Dendritic cell treated with granulocyte-macrophage colony-stimulating factor and Interleukin-4, amounts not matched to agents 40 ng/mL and 50 ng/mL, for 4 days (primary cell): ENCODE results near the gene ADCK2.
"Not testable (repeated sequence)": the region's sequence is repeated elsewhere in the genome, so short reads cannot be mapped to it uniquely, and the experiment has no call there.

Experiments used
- H3K27ac Mint-ChIP-seq: one replicate; pipeline ENCODE4 v1.8.0; 2022; ENCODE audit warnings: mild to moderate bottlenecking, mixed read lengths
- H3K27me3 Mint-ChIP-seq: one replicate; pipeline ENCODE4 v1.8.0; 2022; ENCODE audit warnings: mild to moderate bottlenecking, mixed read lengths
- H3K36me3 Mint-ChIP-seq: one replicate; pipeline ENCODE4 v1.8.0; 2022; ENCODE audit warnings: low read depth, mixed read lengths
- H3K4me1 Mint-ChIP-seq: one replicate; pipeline ENCODE4 v1.8.0; 2022; ENCODE audit warnings: low read depth, mixed read lengths
- H3K4me3 Mint-ChIP-seq: one replicate; pipeline ENCODE4 v1.8.0; 2022; ENCODE audit warnings: mild to moderate bottlenecking, moderate library complexity, mixed read lengths
- H3K9me3 Mint-ChIP-seq: one replicate; pipeline ENCODE4 v1.8.0; 2022; ENCODE audit warnings: mixed read lengths
- intact Hi-C: fragments of 100-400 bp; cut with micrococcal nuclease; formaldehyde crosslinking; loops from one replicate; pipeline ENCODE4 v1.15.0; 2022

Gene ADCK2

GRCh38 chr7:140685407-140686087 is 12.8 kb downstream of the ADCK2 start:
- H3K4me3 Mint-ChIP-seq = no peak overlapping the region
- no peaks in the 10 kb centered on the region for H3K27me3 Mint-ChIP-seq
- intact Hi-C loops = no loop called here
- H3K4me1 Mint-ChIP-seq = no peaks in the 10 kb centered on the region
- no peaks in the 10 kb centered on the region for H3K9me3 Mint-ChIP-seq
- H3K36me3 Mint-ChIP-seq = peaks cover 98% of the 10 kb centered on the region
- H3K27ac Mint-ChIP-seq = no peak overlapping the region

GRCh38 chr7:140686921-140687320 is 14.2 kb downstream of the ADCK2 start:
- no peak overlapping the region for H3K27ac Mint-ChIP-seq
- H3K9me3 Mint-ChIP-seq = no peaks in the 10 kb centered on the region
- no peaks in the 10 kb centered on the region for H3K27me3 Mint-ChIP-seq
- intact Hi-C loops = no loop called here
- no peak overlapping the region for H3K4me3 Mint-ChIP-seq
- no peaks in the 10 kb centered on the region for H3K4me1 Mint-ChIP-seq
- peaks cover 98% of the 10 kb centered on the region for H3K36me3 Mint-ChIP-seq

- intact Hi-C loops = no loop called here
- Mint-ChIP-seq H3K4me1 (no peaks in the 10 kb centered on the region), H3K9me3 (no peaks in the 10 kb centered on the region), H3K27ac (no peak overlapping the region), H3K27me3 (no peaks in the 10 kb centered on the region), H3K4me3 (no peak overlapping the region), H3K36me3 (peaks cover 95% of the 10 kb centered on the region)
Observed at GRCh38 chr7:140688341-140688740, 15.6 kb downstream of the ADCK2 start.

DNA sequence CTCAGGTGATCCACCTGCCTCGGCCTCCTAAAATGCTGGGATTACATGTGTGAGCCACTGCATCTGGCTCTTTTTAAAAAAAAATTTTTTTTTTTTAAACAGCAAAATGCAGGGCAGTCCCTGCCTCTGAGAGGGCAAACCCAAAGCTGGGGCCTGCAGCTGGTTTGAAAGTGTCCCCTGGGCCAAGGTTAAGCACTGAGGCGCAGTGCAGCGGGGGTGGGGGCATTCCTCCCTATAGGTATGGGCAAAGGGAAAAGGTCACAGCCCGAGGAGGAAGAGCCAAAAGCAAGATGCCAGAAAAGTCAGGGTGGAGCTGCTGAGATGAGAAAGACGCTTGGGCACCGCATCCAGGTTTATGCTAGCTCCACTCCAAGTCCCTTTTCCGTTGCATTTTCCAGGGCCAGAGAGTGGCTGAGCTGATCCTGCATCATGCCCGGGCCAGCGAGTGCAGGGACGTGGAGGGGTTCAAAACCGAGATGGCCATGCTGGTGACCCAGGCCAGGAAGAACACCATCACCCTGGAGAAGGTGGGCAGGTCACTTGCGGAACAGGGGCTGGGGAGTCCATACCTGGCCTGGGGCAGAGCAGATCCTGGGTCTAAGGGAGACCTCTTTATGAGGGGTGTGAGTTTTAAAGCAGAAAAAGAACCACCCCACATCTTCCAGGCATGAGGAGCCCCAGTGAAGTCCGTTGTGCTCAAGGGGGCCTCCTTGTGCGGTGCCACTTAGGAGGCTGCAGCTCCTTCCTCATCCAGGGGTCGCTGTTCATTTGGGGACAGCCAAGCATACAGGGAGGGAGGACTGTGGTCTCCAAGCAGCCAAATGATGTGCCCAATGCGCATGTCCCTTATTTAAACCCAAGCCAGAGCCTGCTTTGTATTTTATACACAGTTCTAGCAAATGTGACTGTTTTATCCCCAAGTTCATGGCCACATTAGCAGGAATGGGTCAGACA is 16.7 kb downstream of the ADCK2 start:
- no peaks in the 10 kb centered on the region for H3K27me3 Mint-ChIP-seq
- no peaks in the 10 kb centered on the region for H3K9me3 Mint-ChIP-seq
- intact Hi-C loops = loop anchor here (10.0 kb wide), 1 partner anchor 325 kb away; the partner anchor contains the start of gene MRPS33
- H3K27ac Mint-ChIP-seq = no peak overlapping the region
- H3K36me3 Mint-ChIP-seq = peaks cover 89% of the 10 kb centered on the region
- H3K4me1 Mint-ChIP-seq = no peaks in the 10 kb centered on the region
- H3K4me3 Mint-ChIP-seq = no peak overlapping the region

GRCh38 chr7:140691376-140692045 is 18.8 kb downstream of the ADCK2 start:
- H3K27ac Mint-ChIP-seq = no peak overlapping the region
- no peaks in the 10 kb centered on the region for H3K9me3 Mint-ChIP-seq
- H3K36me3 Mint-ChIP-seq = peaks cover 74% of the 10 kb centered on the region
- H3K4me1 Mint-ChIP-seq = peaks cover 9% of the 10 kb centered on the region
- H3K4me3 Mint-ChIP-seq = no peak overlapping the region
- no peaks in the 10 kb centered on the region for H3K27me3 Mint-ChIP-seq
- intact Hi-C loops = loop anchor here (10.0 kb wide), 1 partner anchor 323 kb away; the partner anchor contains the start of gene MRPS33

DNA sequence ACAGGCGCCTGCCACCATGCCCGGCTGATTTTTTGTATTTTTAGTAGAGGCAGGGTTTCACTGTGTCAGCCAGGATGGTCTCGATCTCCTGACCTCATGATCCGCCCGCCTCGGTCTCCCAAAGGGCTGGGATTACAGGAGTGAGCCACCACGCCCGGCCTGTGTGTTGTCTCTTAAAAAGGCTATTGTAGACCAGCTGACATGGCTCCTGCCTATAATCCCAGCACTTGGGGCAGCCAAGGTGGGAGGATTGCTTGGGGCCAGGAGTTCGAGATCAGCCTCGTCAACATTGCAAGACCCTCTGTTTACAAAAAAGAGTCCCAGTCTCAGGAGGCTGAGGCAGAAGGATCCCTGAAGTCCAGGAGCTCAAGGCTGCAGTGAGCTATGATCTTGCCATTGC is 21.1 kb downstream of the ADCK2 start:
- intact Hi-C loops = loop anchor here (10.0 kb wide), 1 partner anchor 321 kb away; the partner anchor contains the start of gene MRPS33
- not testable (repeated sequence) for H3K27ac Mint-ChIP-seq, H3K9me3 Mint-ChIP-seq, H3K4me3 Mint-ChIP-seq, H3K27me3 Mint-ChIP-seq
- Mint-ChIP-seq H3K4me1 (peaks cover 25% of the 10 kb centered on the region), H3K36me3 (peaks cover 68% of the 10 kb centered on the region)

- Mint-ChIP-seq H3K4me1 (peaks cover 32% of the 10 kb centered on the region), H3K27ac (no peak overlapping the region), H3K4me3 (no peak overlapping the region), H3K36me3 (peaks cover 61% of the 10 kb centered on the region), H3K27me3 (no peaks in the 10 kb centered on the region), H3K9me3 (no peaks in the 10 kb centered on the region)
- intact Hi-C loops = loop anchor here (10.0 kb wide), 1 partner anchor 320 kb away; the partner anchor contains the start of gene MRPS33
Observed at GRCh38 chr7:140694592-140694991, 21.8 kb downstream of the ADCK2 start.

DNA sequence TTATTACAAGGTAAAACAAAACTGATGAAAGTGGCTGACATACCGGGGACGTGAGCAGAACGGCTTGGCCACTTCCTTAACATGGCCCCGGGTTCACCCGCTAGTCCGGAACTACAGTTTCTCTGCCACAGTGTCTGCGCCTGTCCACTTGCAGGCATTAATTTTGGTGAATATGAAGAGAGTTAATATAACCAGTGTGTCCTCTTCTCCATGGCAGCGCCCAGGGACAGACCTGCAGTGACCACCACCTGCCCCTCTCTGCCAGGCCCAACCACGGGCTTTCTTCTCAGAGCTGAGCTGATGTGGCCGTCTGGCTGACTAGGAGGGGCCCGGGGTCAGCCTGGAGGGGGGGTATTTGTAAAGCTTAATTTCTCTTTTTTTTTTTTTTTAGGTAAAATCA is 22.6 kb downstream of the ADCK2 start:
- Mint-ChIP-seq H3K27ac (peak overlapping the region; percentile 98), H3K4me1 (peaks cover 35% of the 10 kb centered on the region), H3K9me3 (no peaks in the 10 kb centered on the region), H3K4me3 (no peak overlapping the region), H3K27me3 (no peaks in the 10 kb centered on the region), H3K36me3 (peaks cover 53% of the 10 kb centered on the region)
- intact Hi-C loops = loop anchor here (10.0 kb wide), 1 partner anchor 319 kb away; the partner anchor contains the start of gene MRPS33

DNA sequence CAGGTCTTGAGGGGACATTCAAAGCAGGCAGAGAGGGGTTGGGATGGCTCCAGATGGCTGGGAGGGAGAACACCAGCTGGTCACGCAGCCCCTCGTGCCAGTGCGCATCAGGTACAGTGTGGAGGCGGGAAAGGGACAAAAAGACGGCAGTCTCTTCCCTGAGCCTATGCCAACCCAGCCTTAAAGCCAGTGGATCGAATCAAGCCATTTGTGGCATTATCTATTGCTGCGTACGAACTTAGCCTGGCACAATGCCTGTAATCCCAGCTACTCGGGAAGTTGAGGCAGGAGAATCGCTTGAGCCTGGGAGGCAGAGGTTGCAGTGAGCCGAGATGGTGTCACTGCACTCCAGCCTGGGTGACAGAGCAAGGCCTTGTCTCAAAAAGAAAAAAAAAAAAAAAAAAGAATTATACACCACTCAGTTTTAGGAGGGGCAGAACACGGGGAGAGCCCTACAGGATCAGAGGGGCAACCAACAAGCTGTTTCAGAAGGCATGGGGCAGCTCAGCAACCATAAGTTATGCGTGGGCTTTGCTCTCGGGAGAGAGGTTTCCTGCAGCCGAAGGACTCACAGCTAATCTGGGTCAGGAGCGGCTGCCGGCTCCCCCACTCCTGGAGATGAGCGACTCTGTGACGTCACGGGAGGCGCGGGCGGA is 23.4 kb downstream of the ADCK2 start:
- H3K27me3 Mint-ChIP-seq = no peaks in the 10 kb centered on the region
- H3K27ac Mint-ChIP-seq = peak overlapping the region; percentile 98
- H3K36me3 Mint-ChIP-seq = peaks cover 45% of the 10 kb centered on the region
- H3K4me3 Mint-ChIP-seq = peak overlapping the region; percentile 94
- peaks cover 35% of the 10 kb centered on the region for H3K4me1 Mint-ChIP-seq
- intact Hi-C loops = loop anchor here (2.0 to 10.0 kb wide), 3 partner anchors 19 to 319 kb away; partner anchors contain the start of genes BRAF and MRPS33
- no peaks in the 10 kb centered on the region for H3K9me3 Mint-ChIP-seq

GRCh38 chr7:140696680-140697446 is 24.1 kb downstream of the ADCK2 start, which contains the start of gene NDUFB2:
Gene NDUFB2 (plus strand): TSS chr7:140696708. CDS start chr7:140696745, 37 bp downstream.
- Mint-ChIP-seq H3K4me3 (peak within 1 kb of the TSS; percentile 94), H3K9me3 (no peaks in the 10 kb centered on the region), H3K4me1 (peaks cover 35% of the 10 kb centered on the region), H3K27me3 (no peaks in the 10 kb centered on the region), H3K36me3 (peaks cover 38% of the 10 kb centered on the region), H3K27ac (peak within 1 kb of the TSS; percentile 98)
- intact Hi-C loops = loop anchor here (2.0 to 10.0 kb wide), 3 partner anchors 20 to 318 kb away; partner anchors contain the start of genes BRAF and MRPS33

GRCh38 chr7:140697447-140698143 is 24.9 kb downstream of the ADCK2 start:
- H3K27ac Mint-ChIP-seq = peak overlapping the region; percentile 98
- peak overlapping the region; percentile 94 for H3K4me3 Mint-ChIP-seq

DNA sequence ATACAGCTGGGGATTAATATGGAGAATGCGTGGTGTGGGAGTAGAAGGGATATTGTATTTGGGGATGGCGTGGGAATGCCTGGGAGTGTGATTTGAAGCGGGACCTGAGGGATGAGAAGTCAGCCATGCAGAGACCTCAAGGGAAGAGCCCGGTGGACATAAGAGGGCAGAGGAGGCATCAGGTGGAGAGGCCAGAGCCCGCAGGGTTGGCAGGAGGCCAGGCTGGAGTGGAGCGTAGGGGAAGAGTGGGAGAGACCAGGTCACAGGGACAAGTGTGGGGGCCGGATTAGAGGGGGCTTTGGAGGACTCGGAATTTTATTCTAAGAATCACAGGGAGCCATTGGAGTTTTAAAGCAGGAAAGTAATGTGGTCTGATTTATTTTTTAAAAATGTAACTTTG is 25.7 kb downstream of the ADCK2 start:
- H3K27ac Mint-ChIP-seq = peak overlapping the region; percentile 98
- H3K4me3 Mint-ChIP-seq = peak overlapping the region; percentile 2
- intact Hi-C loops = loop anchor here (10.0 kb wide), 1 partner anchor 316 kb away; the partner anchor contains the start of gene MRPS33
- H3K4me1 Mint-ChIP-seq = peaks cover 35% of the 10 kb centered on the region
- H3K27me3 Mint-ChIP-seq = no peaks in the 10 kb centered on the region
- H3K9me3 Mint-ChIP-seq = no peaks in the 10 kb centered on the region
- peaks cover 39% of the 10 kb centered on the region for H3K36me3 Mint-ChIP-seq

More at GRCh38 chr7:140697447-140698143, 24.9 kb downstream of the ADCK2 start:
- H3K4me1 Mint-ChIP-seq = peaks cover 35% of the 10 kb centered on the region
- H3K27me3 Mint-ChIP-seq = no peaks in the 10 kb centered on the region
- no peaks in the 10 kb centered on the region for H3K9me3 Mint-ChIP-seq
- intact Hi-C loops = loop anchor here (2.0 to 10.0 kb wide), 3 partner anchors 21 to 317 kb away; partner anchors contain the start of genes BRAF and MRPS33
- H3K36me3 Mint-ChIP-seq = peaks cover 33% of the 10 kb centered on the region
